ENCODE data around the gene KRT6C. TPM values are rescaled to one million over a fixed set of nuclear protein-coding genes. Genes with fewer than 3 reads are reported as not detected.

Gene KRT6C
- total and polyA plus RNA-seq, 2 experiments from 2014 or later = not detected

DNA sequence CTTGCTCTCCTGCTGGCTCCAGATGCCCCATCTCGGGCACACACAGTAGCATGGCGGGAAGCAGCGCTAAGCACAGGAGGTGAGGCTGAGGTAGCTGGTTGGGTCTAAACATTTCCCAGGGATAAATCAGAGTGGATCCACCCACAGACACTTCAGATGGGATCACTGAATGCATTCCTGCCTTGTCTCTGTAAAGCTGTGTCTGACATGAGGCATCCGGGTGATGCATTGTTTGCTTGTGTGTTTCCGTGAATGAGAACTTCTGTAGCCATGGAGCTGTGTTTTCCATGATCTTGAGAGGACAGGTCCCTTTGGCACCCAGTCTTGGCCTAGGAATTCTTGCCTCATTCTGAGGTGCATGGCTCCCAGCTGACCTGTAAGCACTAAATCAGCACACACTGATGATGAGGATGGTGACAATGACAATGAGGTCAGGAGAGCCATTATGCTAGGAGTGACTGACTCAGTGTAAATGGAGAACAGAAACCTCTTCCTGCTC is 32.7 kb downstream of the KRT6C start:
- no peak for ATAC-seq
- H2AFZ ChIP-seq = peak overlapping the region; percentile 18; the same call in 1 of the 2 replicates
- no peaks in the 10 kb centered on the region; the same call in 1 of the 2 replicates for H3K9me2 ChIP-seq (ENCODE audit: insufficient read depth)
- no peaks in the 10 kb centered on the region for H3K36me3 ChIP-seq (ENCODE audit: insufficient read depth)
- no peaks in the 10 kb centered on the region for H3K27me3 ChIP-seq (ENCODE audit: insufficient read depth)
- no peak overlapping the region for H3K4me2 ChIP-seq
- no peaks in the 10 kb centered on the region for H3K79me2 ChIP-seq (replicated peaks; ENCODE audit: insufficient read depth)
- Mint-ChIP-seq H3K27ac (no peak overlapping the region), H3K27me3 (ENCODE audit: insufficient read depth, low read depth, poor library complexity) (no peaks in the 10 kb centered on the region), H3K4me1 (peaks cover 17% of the 10 kb centered on the region), H3K9me3 (no peaks in the 10 kb centered on the region; the same call in 2 of the 3 replicates), H3K4me3 (no peak overlapping the region), H3K36me3 (ENCODE audit: low read depth) (no peaks in the 10 kb centered on the region)
- H3K27ac ChIP-seq (ENCODE audit: low read depth) = no peak overlapping the region
- no peaks in the 10 kb centered on the region for H3F3A ChIP-seq (replicated peaks; ENCODE audit: low read depth)
- no peak for TF ChIP-seq CREB1 (CRISPR knock-in tag; IDR thresholded peaks at IDR 0.05; ENCODE audit: low read depth)
- no peak for TF ChIP-seq NANOG (IDR thresholded peaks at IDR 0.05; ENCODE audit: borderline replicate concordance)
- TF ChIP-seq JUNB (IDR thresholded peaks at IDR 0.05; ENCODE audit: unreplicated experiment) = no peak
- TF ChIP-seq, protein P1, sequence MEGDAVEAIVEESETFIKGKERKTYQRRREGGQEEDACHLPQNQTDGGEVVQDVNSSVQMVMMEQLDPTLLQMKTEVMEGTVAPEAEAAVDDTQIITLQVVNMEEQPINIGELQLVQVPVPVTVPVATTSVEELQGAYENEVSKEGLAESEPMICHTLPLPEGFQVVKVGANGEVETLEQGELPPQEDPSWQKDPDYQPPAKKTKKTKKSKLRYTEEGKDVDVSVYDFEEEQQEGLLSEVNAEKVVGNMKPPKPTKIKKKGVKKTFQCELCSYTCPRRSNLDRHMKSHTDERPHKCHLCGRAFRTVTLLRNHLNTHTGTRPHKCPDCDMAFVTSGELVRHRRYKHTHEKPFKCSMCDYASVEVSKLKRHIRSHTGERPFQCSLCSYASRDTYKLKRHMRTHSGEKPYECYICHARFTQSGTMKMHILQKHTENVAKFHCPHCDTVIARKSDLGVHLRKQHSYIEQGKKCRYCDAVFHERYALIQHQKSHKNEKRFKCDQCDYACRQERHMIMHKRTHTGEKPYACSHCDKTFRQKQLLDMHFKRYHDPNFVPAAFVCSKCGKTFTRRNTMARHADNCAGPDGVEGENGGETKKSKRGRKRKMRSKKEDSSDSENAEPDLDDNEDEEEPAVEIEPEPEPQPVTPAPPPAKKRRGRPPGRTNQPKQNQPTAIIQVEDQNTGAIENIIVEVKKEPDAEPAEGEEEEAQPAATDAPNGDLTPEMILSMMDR (conservative IDR thresholded peaks at IDR 0.05; ENCODE audit: low read depth in 2 of 2) = no peak
- TF ChIP-seq, protein P2, sequence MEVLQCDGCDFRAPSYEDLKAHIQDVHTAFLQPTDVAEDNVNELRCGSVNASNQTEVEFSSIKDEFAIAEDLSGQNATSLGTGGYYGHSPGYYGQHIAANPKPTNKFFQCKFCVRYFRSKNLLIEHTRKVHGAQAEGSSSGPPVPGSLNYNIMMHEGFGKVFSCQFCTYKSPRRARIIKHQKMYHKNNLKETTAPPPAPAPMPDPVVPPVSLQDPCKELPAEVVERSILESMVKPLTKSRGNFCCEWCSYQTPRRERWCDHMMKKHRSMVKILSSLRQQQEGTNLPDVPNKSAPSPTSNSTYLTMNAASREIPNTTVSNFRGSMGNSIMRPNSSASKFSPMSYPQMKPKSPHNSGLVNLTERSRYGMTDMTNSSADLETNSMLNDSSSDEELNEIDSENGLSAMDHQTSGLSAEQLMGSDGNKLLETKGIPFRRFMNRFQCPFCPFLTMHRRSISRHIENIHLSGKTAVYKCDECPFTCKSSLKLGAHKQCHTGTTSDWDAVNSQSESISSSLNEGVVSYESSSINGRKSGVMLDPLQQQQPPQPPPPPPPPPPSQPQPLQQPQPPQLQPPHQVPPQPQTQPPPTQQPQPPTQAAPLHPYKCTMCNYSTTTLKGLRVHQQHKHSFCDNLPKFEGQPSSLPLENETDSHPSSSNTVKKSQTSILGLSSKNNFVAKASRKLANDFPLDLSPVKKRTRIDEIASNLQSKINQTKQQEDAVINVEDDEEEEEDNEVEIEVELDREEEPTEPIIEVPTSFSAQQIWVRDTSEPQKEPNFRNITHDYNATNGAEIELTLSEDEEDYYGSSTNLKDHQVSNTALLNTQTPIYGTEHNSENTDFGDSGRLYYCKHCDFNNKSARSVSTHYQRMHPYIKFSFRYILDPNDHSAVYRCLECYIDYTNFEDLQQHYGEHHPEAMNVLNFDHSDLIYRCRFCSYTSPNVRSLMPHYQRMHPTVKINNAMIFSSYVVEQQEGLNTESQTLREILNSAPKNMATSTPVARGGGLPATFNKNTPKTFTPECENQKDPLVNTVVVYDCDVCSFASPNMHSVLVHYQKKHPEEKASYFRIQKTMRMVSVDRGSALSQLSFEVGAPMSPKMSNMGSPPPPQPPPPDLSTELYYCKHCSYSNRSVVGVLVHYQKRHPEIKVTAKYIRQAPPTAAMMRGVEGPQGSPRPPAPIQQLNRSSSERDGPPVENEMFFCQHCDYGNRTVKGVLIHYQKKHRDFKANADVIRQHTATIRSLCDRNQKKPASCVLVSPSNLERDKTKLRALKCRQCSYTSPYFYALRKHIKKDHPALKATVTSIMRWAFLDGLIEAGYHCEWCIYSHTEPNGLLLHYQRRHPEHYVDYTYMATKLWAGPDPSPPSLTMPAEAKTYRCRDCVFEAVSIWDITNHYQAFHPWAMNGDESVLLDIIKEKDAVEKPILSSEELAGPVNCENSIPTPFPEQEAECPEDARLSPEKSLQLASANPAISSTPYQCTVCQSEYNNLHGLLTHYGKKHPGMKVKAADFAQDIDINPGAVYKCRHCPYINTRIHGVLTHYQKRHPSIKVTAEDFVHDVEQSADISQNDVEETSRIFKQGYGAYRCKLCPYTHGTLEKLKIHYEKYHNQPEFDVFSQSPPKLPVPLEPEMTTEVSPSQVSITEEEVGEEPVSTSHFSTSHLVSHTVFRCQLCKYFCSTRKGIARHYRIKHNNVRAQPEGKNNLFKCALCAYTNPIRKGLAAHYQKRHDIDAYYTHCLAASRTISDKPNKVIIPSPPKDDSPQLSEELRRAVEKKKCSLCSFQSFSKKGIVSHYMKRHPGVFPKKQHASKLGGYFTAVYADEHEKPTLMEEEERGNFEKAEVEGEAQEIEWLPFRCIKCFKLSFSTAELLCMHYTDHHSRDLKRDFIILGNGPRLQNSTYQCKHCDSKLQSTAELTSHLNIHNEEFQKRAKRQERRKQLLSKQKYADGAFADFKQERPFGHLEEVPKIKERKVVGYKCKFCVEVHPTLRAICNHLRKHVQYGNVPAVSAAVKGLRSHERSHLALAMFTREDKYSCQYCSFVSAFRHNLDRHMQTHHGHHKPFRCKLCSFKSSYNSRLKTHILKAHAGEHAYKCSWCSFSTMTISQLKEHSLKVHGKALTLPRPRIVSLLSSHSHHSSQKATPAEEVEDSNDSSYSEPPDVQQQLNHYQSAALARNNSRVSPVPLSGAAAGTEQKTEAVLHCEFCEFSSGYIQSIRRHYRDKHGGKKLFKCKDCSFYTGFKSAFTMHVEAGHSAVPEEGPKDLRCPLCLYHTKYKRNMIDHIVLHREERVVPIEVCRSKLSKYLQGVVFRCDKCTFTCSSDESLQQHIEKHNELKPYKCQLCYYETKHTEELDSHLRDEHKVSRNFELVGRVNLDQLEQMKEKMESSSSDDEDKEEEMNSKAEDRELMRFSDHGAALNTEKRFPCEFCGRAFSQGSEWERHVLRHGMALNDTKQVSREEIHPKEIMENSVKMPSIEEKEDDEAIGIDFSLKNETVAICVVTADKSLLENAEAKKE (CRISPR knock-in tag; IDR thresholded peaks at IDR 0.05) = no peak
- no peak for TF ChIP-seq ZNF331 (CRISPR knock-in tag; IDR thresholded peaks at IDR 0.05; ENCODE audit: low read depth)
- TF ChIP-seq ZNF114 (CRISPR knock-in tag; IDR thresholded peaks at IDR 0.05) = no peak
- TF ChIP-seq, protein P3, sequence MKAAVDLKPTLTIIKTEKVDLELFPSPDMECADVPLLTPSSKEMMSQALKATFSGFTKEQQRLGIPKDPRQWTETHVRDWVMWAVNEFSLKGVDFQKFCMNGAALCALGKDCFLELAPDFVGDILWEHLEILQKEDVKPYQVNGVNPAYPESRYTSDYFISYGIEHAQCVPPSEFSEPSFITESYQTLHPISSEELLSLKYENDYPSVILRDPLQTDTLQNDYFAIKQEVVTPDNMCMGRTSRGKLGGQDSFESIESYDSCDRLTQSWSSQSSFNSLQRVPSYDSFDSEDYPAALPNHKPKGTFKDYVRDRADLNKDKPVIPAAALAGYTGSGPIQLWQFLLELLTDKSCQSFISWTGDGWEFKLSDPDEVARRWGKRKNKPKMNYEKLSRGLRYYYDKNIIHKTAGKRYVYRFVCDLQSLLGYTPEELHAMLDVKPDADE (IDR thresholded peaks at IDR 0.05) = no peak
- no peak for TF ChIP-seq POLR2AphosphoS5 (IDR thresholded peaks at IDR 0.05; ENCODE audit: low read depth)
- no peak for TF ChIP-seq STAT1 (IDR thresholded peaks at IDR 0.05; ENCODE audit: unreplicated experiment)
- TF ChIP-seq, protein P4, sequence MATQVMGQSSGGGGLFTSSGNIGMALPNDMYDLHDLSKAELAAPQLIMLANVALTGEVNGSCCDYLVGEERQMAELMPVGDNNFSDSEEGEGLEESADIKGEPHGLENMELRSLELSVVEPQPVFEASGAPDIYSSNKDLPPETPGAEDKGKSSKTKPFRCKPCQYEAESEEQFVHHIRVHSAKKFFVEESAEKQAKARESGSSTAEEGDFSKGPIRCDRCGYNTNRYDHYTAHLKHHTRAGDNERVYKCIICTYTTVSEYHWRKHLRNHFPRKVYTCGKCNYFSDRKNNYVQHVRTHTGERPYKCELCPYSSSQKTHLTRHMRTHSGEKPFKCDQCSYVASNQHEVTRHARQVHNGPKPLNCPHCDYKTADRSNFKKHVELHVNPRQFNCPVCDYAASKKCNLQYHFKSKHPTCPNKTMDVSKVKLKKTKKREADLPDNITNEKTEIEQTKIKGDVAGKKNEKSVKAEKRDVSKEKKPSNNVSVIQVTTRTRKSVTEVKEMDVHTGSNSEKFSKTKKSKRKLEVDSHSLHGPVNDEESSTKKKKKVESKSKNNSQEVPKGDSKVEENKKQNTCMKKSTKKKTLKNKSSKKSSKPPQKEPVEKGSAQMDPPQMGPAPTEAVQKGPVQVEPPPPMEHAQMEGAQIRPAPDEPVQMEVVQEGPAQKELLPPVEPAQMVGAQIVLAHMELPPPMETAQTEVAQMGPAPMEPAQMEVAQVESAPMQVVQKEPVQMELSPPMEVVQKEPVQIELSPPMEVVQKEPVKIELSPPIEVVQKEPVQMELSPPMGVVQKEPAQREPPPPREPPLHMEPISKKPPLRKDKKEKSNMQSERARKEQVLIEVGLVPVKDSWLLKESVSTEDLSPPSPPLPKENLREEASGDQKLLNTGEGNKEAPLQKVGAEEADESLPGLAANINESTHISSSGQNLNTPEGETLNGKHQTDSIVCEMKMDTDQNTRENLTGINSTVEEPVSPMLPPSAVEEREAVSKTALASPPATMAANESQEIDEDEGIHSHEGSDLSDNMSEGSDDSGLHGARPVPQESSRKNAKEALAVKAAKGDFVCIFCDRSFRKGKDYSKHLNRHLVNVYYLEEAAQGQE (IDR thresholded peaks at IDR 0.05; ENCODE audit: unreplicated experiment) = no peak
- no peak for TF ChIP-seq EZH2 (IDR thresholded peaks at IDR 0.05; ENCODE audit: low read depth, unreplicated experiment)
- no peak for TF ChIP-seq EZH2phosphoT487 (IDR thresholded peaks at IDR 0.05; ENCODE audit: unreplicated experiment)
- DNase-seq (ENCODE audit: low spot score) = no peak
- no peaks in the 10 kb centered on the region for H4K20me1 ChIP-seq (replicated peaks; ENCODE audit: insufficient read depth)
- peaks cover 5% of the 10 kb centered on the region; the same call in 1 of the 2 replicates for H3K4me1 ChIP-seq (ENCODE audit: insufficient read depth)
- H3K4me3 ChIP-seq = no peak overlapping the region

Data from GM23338 (cell line).